ENCODE data around the gene GPR55. TPM values are rescaled to one million over a fixed set of nuclear protein-coding genes. Genes with fewer than 3 reads are reported as not detected.

Gene GPR55
- total and polyA plus RNA-seq, 2 donors (not counting 1 experiment from before 2014, with no cell fraction given): 3.0 to 4.1 TPM

- no peaks in the 10 kb centered on the region for H3K9me3 Mint-ChIP-seq (ENCODE audit: insufficient read depth)
- WGBS (ENCODE audit: insufficient coverage): 95% methylated on average over 7 of the region's 7 CpGs
- H3K27ac Mint-ChIP-seq: no peak overlapping the region
- ChIA-PET CTCF (interaction anchor here (0.6 to 0.9 kb wide), 2 partner anchors 9 to 32 kb away, joined by 3 to 4 read pairs; no protein-coding TSS in a partner anchor), POLR2A (no interaction called here)
- H3K4me3 Mint-ChIP-seq: no peak overlapping the region
- Histone ChIP-seq H4K20me1 (ENCODE audit: control insufficient read depth, insufficient read depth, low read length, poor library complexity, severe bottlenecking) (no peaks in the 10 kb centered on the region), H3K36me3 (replicated peaks in 1 of 2; ENCODE audit: control extremely low read depth in 1 of 2, control insufficient read depth in 1 of 2, extremely low read depth in 1 of 2, insufficient read depth in 2 of 2, low read length in 1 of 2) (peaks cover 0 to 7% of the 10 kb centered on the region in 2 experiments), H3K27me3 (replicated peaks in 1 of 4; ENCODE audit: control extremely low read depth in 1 of 4, control insufficient read depth in 3 of 4, insufficient read depth in 4 of 4, low read length in 3 of 4) (no peaks in the 10 kb centered on the region), H3K9me3 (ENCODE audit: control extremely low read depth in 1 of 3, control insufficient read depth in 2 of 3, insufficient read depth in 1 of 3, low read length in 2 of 3) (peaks cover 0 to 6% (median 0%) of the 10 kb centered on the region in 3 donors), H3K9ac (ENCODE audit: low read length) (no peak overlapping the region), H3K4me3 (ENCODE audit: control extremely low read depth in 1 of 5, extremely low read depth in 1 of 5, insufficient read depth in 1 of 5, low read depth in 2 of 5, low read length in 4 of 5) (no peak overlapping the region), H3K27ac (ENCODE audit: low read length in 2 of 2) (no peak overlapping the region), H3K4me1 (ENCODE audit: control insufficient read depth in 2 of 2, insufficient read depth in 2 of 2, low read length in 2 of 2) (peaks cover 39 to 45% of the 10 kb centered on the region in 2 donors), H3K4me2 (replicated peaks; ENCODE audit: low read depth, low read length, poor library complexity, severe bottlenecking) (no peak overlapping the region), H2AFZ (ENCODE audit: insufficient read depth, low read depth, low read length, poor library complexity, severe bottlenecking) (no peak overlapping the region), H3K79me2 (ENCODE audit: control insufficient read depth, insufficient read depth, low read length) (no peaks in the 10 kb centered on the region)
- ATAC-seq (ENCODE audit: low read depth) (no peak), DNase-seq (no peak)
- no peak for TF ChIP-seq CTCF (IDR thresholded peaks at IDR 0.05)
- peaks cover 31% of the 10 kb centered on the region for H3K4me1 Mint-ChIP-seq
- H3K27me3 Mint-ChIP-seq: no peaks in the 10 kb centered on the region
- intact Hi-C loops (cut with micrococcal nuclease): no loop called here
Observed at GRCh38 chr2:230881840-230882239, 43.2 kb downstream of the GPR55 start.

- CTCF ChIA-PET: no interaction called here
- H3K27ac ChIP-seq (ENCODE audit: low read length in 2 of 2): no peak overlapping the region
- no peak for ATAC-seq (ENCODE audit: low read depth)
Observed at GRCh38 chr2:230879891-230880290, 45.2 kb downstream of the GPR55 start.

More at GRCh38 chr2:230879891-230880290, 45.2 kb downstream of the GPR55 start:
- H4K20me1 ChIP-seq (ENCODE audit: control insufficient read depth, insufficient read depth, low read length, poor library complexity, severe bottlenecking): no peaks in the 10 kb centered on the region
- POLR2A ChIA-PET: no interaction called here
- Mint-ChIP-seq H3K9me3 (ENCODE audit: insufficient read depth) (no peaks in the 10 kb centered on the region), H3K27me3 (no peaks in the 10 kb centered on the region), H3K4me1 (peaks cover 36% of the 10 kb centered on the region), H3K27ac (no peak overlapping the region), H3K4me3 (no peak overlapping the region)
- no peak for DNase-seq
- H3K9me3 ChIP-seq (ENCODE audit: control extremely low read depth in 1 of 3, control insufficient read depth in 2 of 3, insufficient read depth in 1 of 3, low read length in 2 of 3): peaks cover 0 to 7% (median 0%) of the 10 kb centered on the region in 3 donors
- intact Hi-C loops (cut with micrococcal nuclease): loop anchor here (2.0 to 10.0 kb wide), 2 partner anchors 13 to 515 kb away; partner anchors contain the start of gene B3GNT7
- peaks cover 10% of the 10 kb centered on the region for H3K79me2 ChIP-seq (ENCODE audit: control insufficient read depth, insufficient read depth, low read length)
- no peak overlapping the region for H3K9ac ChIP-seq (ENCODE audit: low read length)
- H2AFZ ChIP-seq (ENCODE audit: insufficient read depth, low read depth, low read length, poor library complexity, severe bottlenecking): no peak overlapping the region
- TF ChIP-seq EZH2 (IDR thresholded peaks at IDR 0.05; ENCODE audit: borderline replicate concordance, insufficient read depth, low read depth, low read length, poor library complexity, severe bottlenecking): no peak
- no peak for TF ChIP-seq CTCF (IDR thresholded peaks at IDR 0.05)
- WGBS (ENCODE audit: insufficient coverage): 100% methylated on average over 2 of the region's 9 CpGs
- peaks cover 47 to 52% of the 10 kb centered on the region in 2 donors for H3K4me1 ChIP-seq (ENCODE audit: control insufficient read depth in 2 of 2, insufficient read depth in 2 of 2, low read length in 2 of 2)
- no peak overlapping the region for H3K4me3 ChIP-seq (ENCODE audit: control extremely low read depth in 1 of 5, extremely low read depth in 1 of 5, insufficient read depth in 1 of 5, low read depth in 2 of 5, low read length in 4 of 5)
- H3K4me2 ChIP-seq (replicated peaks; ENCODE audit: low read depth, low read length, poor library complexity, severe bottlenecking): no peak overlapping the region
- peaks cover 0 to 20% of the 10 kb centered on the region in 2 experiments for H3K36me3 ChIP-seq (replicated peaks in 1 of 2; ENCODE audit: control extremely low read depth in 1 of 2, control insufficient read depth in 1 of 2, extremely low read depth in 1 of 2, insufficient read depth in 2 of 2, low read length in 1 of 2)
- no peaks in the 10 kb centered on the region for H3K27me3 ChIP-seq (replicated peaks in 1 of 4; ENCODE audit: control extremely low read depth in 1 of 4, control insufficient read depth in 3 of 4, insufficient read depth in 4 of 4, low read length in 3 of 4)

Measured in B cell (primary cell).